Muscle of back (tissue), 11 donors: ENCODE measurements around the gene EDNRA. TPM values are rescaled to one million over a fixed set of nuclear protein-coding genes. Genes with fewer than 3 reads are reported as not detected.
A peak's percentile ranks its signal among the peaks of the same experiment; 100 is the strongest.

Experiments used
- DNase-seq, 3 donors: peaks; one replicate each; pipeline versions ENCODE4 v3.0.0 to v3.0.0-alpha.2; 2013
- polyA plus RNA-seq, 10 donors: library from polyadenylated mRNA; unstranded; fragments of 120-200 nt; gene quantifications; one replicate each; pipeline ENCODE4 v1.2.1, GENCODE V29; 2013; ENCODE audit not compliant: insufficient read length in 10 of 10

EDNRA gene
- polyA plus RNA-seq, 10 donors, result 21.9 to 58.8 (median 27.2) TPM

DNA sequence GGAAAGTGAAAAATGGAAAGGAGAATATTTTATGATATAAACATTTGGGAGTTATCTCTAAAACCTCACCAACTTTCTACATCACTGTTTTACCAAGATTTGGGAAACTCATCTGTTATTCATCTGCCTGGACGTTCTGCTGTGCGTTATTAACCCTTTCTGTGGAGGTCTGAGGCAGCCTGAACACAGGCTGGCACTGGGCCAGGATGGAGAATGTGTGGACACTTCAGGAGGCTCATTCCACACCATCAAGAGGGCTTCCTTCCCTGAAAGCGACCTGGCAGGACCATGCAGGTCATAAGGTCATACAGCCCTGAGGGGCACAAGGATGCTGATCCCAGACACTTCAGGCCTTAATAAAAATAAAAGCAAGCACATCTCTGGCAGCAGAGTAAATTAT is 105.1 kb downstream of the EDNRA start:
- no peak for DNase-seq

DNA sequence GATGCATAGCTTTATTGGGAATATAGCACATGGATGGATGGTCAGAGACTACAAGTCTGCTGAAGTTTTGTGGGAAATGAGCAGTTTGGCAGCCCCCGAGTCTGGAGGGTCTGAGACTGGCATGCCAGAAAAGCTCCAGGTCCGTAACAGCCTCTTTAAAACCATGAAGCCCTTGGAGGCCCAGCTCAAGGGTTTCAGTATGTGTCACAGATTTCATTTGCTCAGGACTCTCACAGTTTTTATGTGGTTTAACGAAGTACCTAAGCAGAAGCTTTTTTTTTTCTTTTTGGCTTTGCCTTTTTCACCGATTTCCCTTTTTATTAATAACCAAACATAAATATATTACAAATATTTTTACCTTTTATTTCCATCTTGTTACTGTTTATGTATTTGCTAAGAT is 105.7 kb downstream of the EDNRA start:
- DNase-seq, result no peak

- DNase-seq, result no peak
Measured at GRCh38 chr4:147587041-147587440, 106.1 kb downstream of the EDNRA start.

DNA sequence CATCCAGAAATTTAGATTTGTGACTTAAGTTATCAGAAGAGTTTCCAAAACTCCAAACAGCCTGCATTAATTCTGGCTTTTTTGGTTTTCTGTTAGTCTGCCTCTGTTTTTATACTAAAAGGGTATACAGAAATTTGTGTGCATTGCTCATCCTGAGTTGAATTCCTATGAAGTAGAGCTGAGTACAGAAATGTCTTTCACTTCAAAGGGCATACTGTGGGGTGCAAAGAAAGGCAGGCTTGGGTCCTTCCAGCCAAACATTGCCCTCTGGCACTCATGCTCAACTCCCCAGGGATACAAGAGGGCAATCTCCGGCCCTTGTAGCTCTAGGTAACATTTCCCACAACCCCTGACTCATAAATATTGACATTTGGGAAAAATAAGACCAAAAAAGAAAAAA is 108.7 kb downstream of the EDNRA start:
- DNase-seq, result no peak

GRCh38 chr4:147590249-147590920 is 109.5 kb downstream of the EDNRA start:
- DNase-seq, result peak; percentile 68 to 87 (median 74)

- DNase-seq, result no peak
Measured at GRCh38 chr4:147591106-147591505, 110.2 kb downstream of the EDNRA start.

DNA sequence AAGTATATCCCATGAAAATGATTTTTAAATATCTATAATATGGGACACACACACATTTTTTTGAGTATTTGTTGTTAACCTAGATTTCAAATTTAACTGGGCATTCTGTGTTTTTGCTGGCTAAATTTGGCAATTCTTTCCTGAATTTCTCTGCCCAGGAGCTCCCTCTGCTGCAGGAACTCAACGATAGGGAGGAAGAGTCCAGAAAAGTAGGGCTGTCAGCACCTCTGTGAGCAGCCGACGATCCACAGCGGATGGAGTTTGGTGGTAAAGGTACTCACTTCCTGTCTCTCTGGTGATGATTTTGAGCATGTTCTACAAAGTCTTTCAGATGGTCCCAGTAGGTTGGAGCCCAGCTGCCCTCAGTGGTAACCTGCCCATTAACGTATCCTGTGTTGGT is 113.2 kb downstream of the EDNRA start:
- DNase-seq, result no peak

Other genes starting within 250 kb of the EDNRA start
- gene TMEM184C, start 136.3 kb downstream of the EDNRA start, polyA plus RNA-seq, result 10 to 100 TPM; 15.9 to 25.7 (median 21.6) TPM
- 10 to 100 TPM in 7 of 10 donors, 1 to 10 TPM in 3; 8.9 to 13.2 (median 10.8) TPM for gene PRMT9, start 203.1 kb downstream of the EDNRA start, polyA plus RNA-seq